Measurements from ENCODE around the gene TTLL5.

TTLL5 gene

DNA sequence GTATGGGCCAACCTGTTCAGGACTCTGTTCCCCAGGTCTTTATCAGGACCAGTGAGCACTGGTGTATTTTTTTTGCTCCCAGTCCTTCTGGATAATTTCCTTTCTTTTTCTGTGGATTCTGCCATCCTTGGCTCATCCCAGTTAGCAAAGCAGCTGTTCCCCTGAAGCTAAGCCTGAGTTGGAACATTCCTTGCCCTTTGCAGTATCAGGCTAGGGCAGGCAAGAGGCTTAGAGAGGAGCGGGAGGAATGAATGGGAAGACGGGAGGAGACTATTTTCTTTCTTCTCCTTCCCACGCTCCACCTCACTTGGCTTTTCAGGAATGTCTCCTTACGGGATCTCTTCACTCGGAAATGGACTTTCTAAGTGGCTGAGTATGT is 29.6 kb upstream of the TTLL5 start:
- no peaks in the 10 kb centered on the region for H3K9me3 ChIP-seq (ENCODE audit: control insufficient read depth, low read length)
- no peaks in the 10 kb centered on the region for H3K27me3 ChIP-seq (replicated peaks; ENCODE audit: control insufficient read depth, insufficient read depth, low read length)
- H3K4me1 ChIP-seq (ENCODE audit: control insufficient read depth, insufficient read depth, low read length), result peaks cover 5% of the 10 kb centered on the region
- H3K4me3 ChIP-seq (ENCODE audit: low read length), result no peak overlapping the region
- no peak overlapping the region for H3K9ac ChIP-seq (ENCODE audit: low read length)
- H3K36me3 ChIP-seq (ENCODE audit: control insufficient read depth, insufficient read depth, low read length, severe bottlenecking), result peaks cover 5% of the 10 kb centered on the region
- DNase-seq (ENCODE audit: low read depth), result peak; percentile 64

DNA sequence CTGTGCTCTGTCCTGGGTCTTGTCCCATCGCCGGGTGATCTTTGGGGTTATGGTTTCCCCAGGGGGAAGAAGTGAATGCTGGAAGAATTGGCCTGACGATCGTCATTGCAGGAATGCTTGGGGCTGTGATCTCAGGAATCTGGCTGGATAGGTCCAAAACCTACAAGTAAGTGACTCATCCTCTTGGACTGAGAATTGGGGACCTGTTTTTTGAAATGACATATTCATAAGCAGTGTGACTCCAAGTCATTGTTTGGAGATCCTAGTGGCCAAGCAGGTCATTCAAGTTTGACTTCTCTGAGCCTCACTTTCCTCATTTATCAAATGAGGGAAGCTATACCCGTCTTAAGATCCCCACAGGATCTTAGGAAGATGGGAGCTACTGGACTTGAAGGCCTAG is 26.2 kb upstream of the TTLL5 start:
- H3K9me3 ChIP-seq (ENCODE audit: control insufficient read depth, low read length), result no peaks in the 10 kb centered on the region

DNA sequence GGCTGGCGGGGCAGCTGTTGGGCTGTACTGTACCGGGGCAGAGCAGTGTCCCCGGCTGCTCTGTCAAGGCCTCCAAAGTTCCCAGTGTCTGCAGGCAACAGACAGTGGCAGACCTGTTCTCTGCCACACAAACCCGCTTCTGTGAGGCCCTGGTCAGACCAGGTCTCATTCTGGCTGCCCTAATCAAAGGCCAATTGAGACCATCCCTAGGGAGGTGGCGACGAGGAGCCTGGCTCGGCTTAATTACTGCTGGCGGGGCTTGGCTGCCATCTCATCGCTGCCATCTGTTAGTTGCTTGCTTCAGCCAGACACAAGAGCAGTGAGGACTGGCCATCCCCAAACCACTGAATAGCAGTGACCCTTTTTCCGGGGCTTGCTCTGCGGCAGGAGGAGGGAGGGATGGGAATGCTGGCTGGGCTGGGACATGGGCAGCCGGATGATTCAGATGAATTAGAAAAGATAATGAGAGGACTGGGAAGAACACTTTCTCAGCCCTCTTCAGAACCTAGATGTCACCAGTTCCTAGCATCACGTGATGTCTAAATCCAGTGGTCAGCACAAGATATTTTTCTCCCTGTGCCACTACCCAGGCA is 24.9 kb upstream of the TTLL5 start:
- DNase-seq (ENCODE audit: low read depth), result peak; percentile 60
- Histone ChIP-seq H3K4me1 (ENCODE audit: control insufficient read depth, insufficient read depth, low read length) (peaks cover 7% of the 10 kb centered on the region), H3K4me3 (ENCODE audit: low read length) (no peak overlapping the region), H3K27me3 (replicated peaks; ENCODE audit: control insufficient read depth, insufficient read depth, low read length) (no peaks in the 10 kb centered on the region), H3K9me3 (ENCODE audit: control insufficient read depth, low read length) (no peaks in the 10 kb centered on the region), H3K36me3 (ENCODE audit: control insufficient read depth, insufficient read depth, low read length, severe bottlenecking) (peaks cover 16% of the 10 kb centered on the region), H3K9ac (ENCODE audit: low read length) (no peak overlapping the region)

More for the DNA sequence above, 26.2 kb upstream of the TTLL5 start:
- Histone ChIP-seq H3K27me3 (replicated peaks; ENCODE audit: control insufficient read depth, insufficient read depth, low read length) (no peaks in the 10 kb centered on the region), H3K9ac (ENCODE audit: low read length) (no peak overlapping the region), H3K4me1 (ENCODE audit: control insufficient read depth, insufficient read depth, low read length) (peaks cover 7% of the 10 kb centered on the region), H3K4me3 (ENCODE audit: low read length) (no peak overlapping the region), H3K36me3 (ENCODE audit: control insufficient read depth, insufficient read depth, low read length, severe bottlenecking) (peaks cover 9% of the 10 kb centered on the region)
- no peak for DNase-seq (ENCODE audit: low read depth)

DNA sequence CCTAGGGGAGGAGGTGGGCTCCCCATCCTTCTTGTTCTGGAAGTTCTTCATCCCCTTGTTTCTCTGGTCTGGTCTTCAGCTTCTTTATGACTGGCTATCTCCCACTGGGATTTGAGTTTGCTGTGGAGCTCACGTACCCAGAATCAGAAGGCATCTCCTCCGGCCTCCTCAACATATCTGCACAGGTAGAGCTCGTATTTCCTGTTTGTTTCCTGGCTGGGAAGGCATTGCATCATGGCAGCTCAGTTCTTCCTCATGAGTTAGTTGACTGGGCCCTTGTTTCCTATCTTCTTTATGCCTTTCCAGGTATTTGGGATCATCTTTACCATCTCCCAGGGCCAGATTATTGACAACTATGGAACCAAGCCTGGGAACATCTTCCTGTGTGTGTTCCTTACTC is 20.2 kb upstream of the TTLL5 start:
- DNase-seq (ENCODE audit: low read depth), result no peak
- peaks cover 18% of the 10 kb centered on the region for H3K36me3 ChIP-seq (ENCODE audit: control insufficient read depth, insufficient read depth, low read length, severe bottlenecking)
- H3K4me1 ChIP-seq (ENCODE audit: control insufficient read depth, insufficient read depth, low read length), result peaks cover 9% of the 10 kb centered on the region
- no peaks in the 10 kb centered on the region for H3K27me3 ChIP-seq (replicated peaks; ENCODE audit: control insufficient read depth, insufficient read depth, low read length)
- H3K4me3 ChIP-seq (ENCODE audit: low read length), result no peak overlapping the region
- no peak overlapping the region for H3K9ac ChIP-seq (ENCODE audit: low read length)
- H3K9me3 ChIP-seq (ENCODE audit: control insufficient read depth, low read length), result no peaks in the 10 kb centered on the region

- H3K4me1 ChIP-seq (ENCODE audit: control insufficient read depth, insufficient read depth, low read length), result peaks cover 31% of the 10 kb centered on the region
- H3K36me3 ChIP-seq (ENCODE audit: control insufficient read depth, insufficient read depth, low read length, severe bottlenecking), result peaks cover 18% of the 10 kb centered on the region
- H3K9me3 ChIP-seq (ENCODE audit: control insufficient read depth, low read length), result no peaks in the 10 kb centered on the region
- no peak overlapping the region for H3K9ac ChIP-seq (ENCODE audit: low read length)
- no peak overlapping the region for H3K4me3 ChIP-seq (ENCODE audit: low read length)
- H3K27me3 ChIP-seq (replicated peaks; ENCODE audit: control insufficient read depth, insufficient read depth, low read length), result no peaks in the 10 kb centered on the region
- DNase-seq (ENCODE audit: low read depth), result no peak
Measured at GRCh38 chr14:75643985-75644384, 17.1 kb upstream of the TTLL5 start.

- H3K36me3 ChIP-seq (ENCODE audit: control insufficient read depth, insufficient read depth, low read length, severe bottlenecking), result peaks cover 24% of the 10 kb centered on the region
- H3K4me3 ChIP-seq (ENCODE audit: low read length), result no peak overlapping the region
- DNase-seq (ENCODE audit: low read depth), result no peak
- H3K9me3 ChIP-seq (ENCODE audit: control insufficient read depth, low read length), result no peaks in the 10 kb centered on the region
- H3K27me3 ChIP-seq (replicated peaks; ENCODE audit: control insufficient read depth, insufficient read depth, low read length), result no peaks in the 10 kb centered on the region
- no peak overlapping the region for H3K9ac ChIP-seq (ENCODE audit: low read length)
- peaks cover 31% of the 10 kb centered on the region for H3K4me1 ChIP-seq (ENCODE audit: control insufficient read depth, insufficient read depth, low read length)
Measured at GRCh38 chr14:75645056-75645455, 16.0 kb upstream of the TTLL5 start.

DNA sequence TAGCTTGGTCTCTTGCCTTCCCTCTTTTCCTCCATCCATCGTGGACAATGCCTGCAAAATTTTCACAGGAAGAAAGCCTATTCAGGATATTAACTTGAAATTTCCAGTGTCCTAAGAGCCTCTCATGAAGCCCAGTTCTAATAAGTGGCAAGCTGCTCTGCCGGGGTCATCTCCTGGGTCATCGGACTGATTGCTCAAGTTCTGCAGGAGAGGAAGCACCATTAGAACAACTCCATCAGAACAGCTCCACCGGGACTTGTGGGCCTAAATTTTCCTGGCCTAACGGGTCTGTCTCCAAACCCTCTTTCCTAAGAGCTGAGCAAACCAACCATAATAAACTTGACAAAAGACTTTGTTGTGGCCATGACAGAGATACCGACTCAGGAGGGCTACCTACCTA is 14.3 kb upstream of the TTLL5 start:
- Histone ChIP-seq H3K36me3 (ENCODE audit: control insufficient read depth, insufficient read depth, low read length, severe bottlenecking) (peaks cover 28% of the 10 kb centered on the region), H3K4me1 (ENCODE audit: control insufficient read depth, insufficient read depth, low read length) (peaks cover 31% of the 10 kb centered on the region), H3K9me3 (ENCODE audit: control insufficient read depth, low read length) (no peaks in the 10 kb centered on the region), H3K27me3 (replicated peaks; ENCODE audit: control insufficient read depth, insufficient read depth, low read length) (no peaks in the 10 kb centered on the region), H3K9ac (ENCODE audit: low read length) (no peak overlapping the region), H3K4me3 (ENCODE audit: low read length) (peak overlapping the region; percentile 24)
- DNase-seq (ENCODE audit: low read depth), result peak; percentile 14

DNA sequence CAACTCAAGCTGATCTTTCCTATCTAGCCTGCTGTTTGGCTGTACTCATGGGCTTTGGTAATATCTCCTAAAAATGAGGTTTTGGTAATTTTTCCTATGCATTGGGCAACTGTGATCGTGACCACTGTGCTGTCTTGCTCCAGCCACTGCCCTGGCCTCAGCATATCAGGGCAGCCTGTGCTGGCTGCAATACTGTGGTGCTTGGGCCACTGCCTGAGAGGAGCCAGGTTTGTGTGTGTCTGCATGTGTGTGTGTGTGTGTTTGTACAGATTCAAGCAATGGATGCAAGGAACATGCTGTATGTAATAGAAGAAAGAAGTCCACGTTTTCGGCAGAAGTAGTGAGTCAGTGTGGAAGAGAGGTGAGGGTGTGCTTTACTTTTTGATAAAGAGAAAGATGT is 13.4 kb upstream of the TTLL5 start:
- H3K27me3 ChIP-seq (replicated peaks; ENCODE audit: control insufficient read depth, insufficient read depth, low read length), result no peaks in the 10 kb centered on the region
- H3K9ac ChIP-seq (ENCODE audit: low read length), result no peak overlapping the region
- no peak overlapping the region for H3K4me3 ChIP-seq (ENCODE audit: low read length)
- no peaks in the 10 kb centered on the region for H3K9me3 ChIP-seq (ENCODE audit: control insufficient read depth, low read length)
- DNase-seq (ENCODE audit: low read depth), result peak; percentile 57
- peaks cover 31% of the 10 kb centered on the region for H3K4me1 ChIP-seq (ENCODE audit: control insufficient read depth, insufficient read depth, low read length)
- H3K36me3 ChIP-seq (ENCODE audit: control insufficient read depth, insufficient read depth, low read length, severe bottlenecking), result peaks cover 31% of the 10 kb centered on the region

DNA sequence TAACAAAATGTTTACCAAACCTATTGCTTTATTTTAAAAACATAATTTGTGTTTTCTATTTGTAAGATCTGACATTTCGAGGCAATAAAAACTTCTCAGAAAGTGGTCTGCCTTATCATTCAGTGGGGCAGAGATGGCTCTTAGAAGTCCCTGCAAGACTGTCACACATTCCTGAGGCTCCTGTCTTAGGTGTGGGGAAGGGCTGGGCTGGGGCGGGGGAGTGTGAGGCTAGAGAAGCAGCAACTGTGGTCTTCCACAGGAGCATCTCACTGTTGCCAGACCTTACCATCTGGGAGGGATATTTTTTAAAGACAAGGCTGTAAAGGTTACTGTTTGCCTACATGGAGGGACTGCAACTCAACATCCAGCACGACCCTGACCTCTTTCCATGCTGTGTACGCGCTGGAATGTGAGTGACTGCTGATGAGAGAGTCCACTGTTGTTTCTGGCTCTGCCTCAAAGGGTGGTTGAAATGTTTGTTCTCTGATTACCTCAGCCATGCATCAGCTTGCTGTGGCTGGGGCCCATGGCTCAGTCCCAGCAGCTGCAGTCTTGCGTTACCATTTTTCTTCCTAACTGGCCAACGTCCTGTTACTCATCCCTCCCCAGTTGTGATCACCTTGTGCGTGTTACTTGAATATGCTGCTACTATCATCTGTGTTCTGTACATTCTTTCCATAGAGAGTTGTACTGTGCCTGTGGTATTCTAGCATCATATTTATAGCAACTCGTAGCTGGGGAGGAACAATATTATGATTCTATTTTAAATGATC is 12.8 kb upstream of the TTLL5 start:
- no peaks in the 10 kb centered on the region for H3K9me3 ChIP-seq (ENCODE audit: control insufficient read depth, low read length)
- H3K9ac ChIP-seq (ENCODE audit: low read length), result no peak overlapping the region
- DNase-seq (ENCODE audit: low read depth), result peak; percentile 94
- H3K4me3 ChIP-seq (ENCODE audit: low read length), result no peak overlapping the region
- H3K36me3 ChIP-seq (ENCODE audit: control insufficient read depth, insufficient read depth, low read length, severe bottlenecking), result peaks cover 31% of the 10 kb centered on the region
- H3K27me3 ChIP-seq (replicated peaks; ENCODE audit: control insufficient read depth, insufficient read depth, low read length), result no peaks in the 10 kb centered on the region
- peaks cover 31% of the 10 kb centered on the region for H3K4me1 ChIP-seq (ENCODE audit: control insufficient read depth, insufficient read depth, low read length)

GRCh38 chr14:75649337-75649736 is 11.7 kb upstream of the TTLL5 start:
- no peak overlapping the region for H3K4me3 ChIP-seq (ENCODE audit: low read length)
- H3K9ac ChIP-seq (ENCODE audit: low read length), result no peak overlapping the region
- no peaks in the 10 kb centered on the region for H3K27me3 ChIP-seq (replicated peaks; ENCODE audit: control insufficient read depth, insufficient read depth, low read length)
- DNase-seq (ENCODE audit: low read depth), result no peak
- peaks cover 33% of the 10 kb centered on the region for H3K36me3 ChIP-seq (ENCODE audit: control insufficient read depth, insufficient read depth, low read length, severe bottlenecking)
- H3K4me1 ChIP-seq (ENCODE audit: control insufficient read depth, insufficient read depth, low read length), result peaks cover 31% of the 10 kb centered on the region
- no peaks in the 10 kb centered on the region for H3K9me3 ChIP-seq (ENCODE audit: control insufficient read depth, low read length)

DNA sequence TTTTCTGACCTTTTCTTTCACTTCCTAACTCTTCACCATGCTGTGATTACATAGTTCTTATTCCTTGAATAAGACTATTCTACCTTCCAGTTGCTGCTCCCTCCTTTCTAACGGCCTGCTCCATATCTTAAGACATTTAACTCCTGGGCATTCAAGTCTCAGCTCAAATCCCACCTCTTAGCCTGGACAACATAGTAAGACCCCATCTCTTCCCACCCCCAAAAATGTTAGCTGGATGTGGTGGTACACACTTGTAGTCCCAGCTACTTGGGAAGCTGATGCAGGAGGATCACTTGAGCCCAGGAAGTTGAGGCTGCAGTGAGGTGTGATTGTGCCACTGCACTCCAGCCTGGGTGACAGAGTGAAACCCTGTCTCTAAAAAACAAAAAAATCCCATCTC is 11.3 kb upstream of the TTLL5 start:
- Histone ChIP-seq H3K36me3 (ENCODE audit: control insufficient read depth, insufficient read depth, low read length, severe bottlenecking) (peaks cover 37% of the 10 kb centered on the region), H3K4me3 (ENCODE audit: low read length) (no peak overlapping the region), H3K27me3 (replicated peaks; ENCODE audit: control insufficient read depth, insufficient read depth, low read length) (no peaks in the 10 kb centered on the region), H3K9ac (ENCODE audit: low read length) (no peak overlapping the region), H3K9me3 (ENCODE audit: control insufficient read depth, low read length) (no peaks in the 10 kb centered on the region), H3K4me1 (ENCODE audit: control insufficient read depth, insufficient read depth, low read length) (peaks cover 31% of the 10 kb centered on the region)
- DNase-seq (ENCODE audit: low read depth), result no peak
